ENCODE measurements around the gene TMEM140.
A peak's percentile ranks its signal among the peaks of the same experiment; 100 is the strongest.
"Not testable (repeated sequence)": the region's sequence is repeated elsewhere in the genome, so short reads cannot be mapped to it uniquely, and the experiment has no call there.

TMEM140 gene

DNA sequence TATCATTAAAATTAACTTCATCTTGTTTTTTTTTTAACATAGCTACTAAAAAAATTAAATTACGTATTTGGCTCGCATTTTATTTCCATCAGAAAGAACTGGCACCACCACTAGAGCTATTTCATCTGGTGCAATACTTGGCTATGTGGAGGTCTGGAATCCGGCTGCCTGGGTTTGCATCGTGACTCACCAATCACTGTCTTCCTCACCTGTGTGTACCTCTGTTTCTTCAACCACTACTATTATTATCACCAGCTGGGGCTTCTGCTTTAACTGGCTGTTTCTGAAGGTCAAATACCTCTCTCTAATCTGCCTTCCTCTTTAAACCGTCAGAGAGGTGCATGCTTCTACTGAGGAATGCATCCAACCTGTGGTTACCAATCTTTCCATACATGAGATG lies 57.0 kb downstream of the TMEM140 start:
- no peak for DNase-seq
- in situ Hi-C loops (cut with MboI; ENCODE audit: low pct_unique_long_range_greater_than_20kb, low sequenced_read_pairs) = no loop called here

- in situ Hi-C loops (cut with MboI; ENCODE audit: low pct_unique_long_range_greater_than_20kb, low sequenced_read_pairs) = no loop called here
- DNase-seq = no peak
These were observed 58.0 kb downstream of the TMEM140 start for GRCh38 chr7:135205850-135206249.

DNA sequence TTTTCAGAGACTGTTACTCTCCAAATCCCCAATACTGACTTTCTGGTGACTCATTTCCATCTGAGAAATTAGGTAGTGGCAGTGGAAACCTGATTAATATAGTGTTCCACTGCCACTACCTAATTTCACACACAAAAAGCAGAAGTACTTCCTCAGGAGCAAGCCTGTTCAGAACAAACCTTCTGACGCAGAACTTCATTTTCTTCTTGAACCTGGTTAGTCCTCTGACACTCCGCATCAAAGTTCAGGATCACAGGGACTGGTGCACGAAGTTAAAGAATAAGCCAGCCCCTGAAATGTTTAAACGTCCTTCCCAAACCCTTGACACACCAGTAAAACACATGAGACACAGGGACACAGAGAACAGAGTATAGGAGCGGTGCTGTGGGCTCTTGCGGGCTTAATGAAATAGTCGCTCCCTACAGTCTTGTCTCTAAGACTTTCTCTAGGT lies 59.1 kb downstream of the TMEM140 start:
- peak; percentile 51 for DNase-seq
- in situ Hi-C loops (cut with MboI; ENCODE audit: low pct_unique_long_range_greater_than_20kb, low sequenced_read_pairs) = no loop called here

DNA sequence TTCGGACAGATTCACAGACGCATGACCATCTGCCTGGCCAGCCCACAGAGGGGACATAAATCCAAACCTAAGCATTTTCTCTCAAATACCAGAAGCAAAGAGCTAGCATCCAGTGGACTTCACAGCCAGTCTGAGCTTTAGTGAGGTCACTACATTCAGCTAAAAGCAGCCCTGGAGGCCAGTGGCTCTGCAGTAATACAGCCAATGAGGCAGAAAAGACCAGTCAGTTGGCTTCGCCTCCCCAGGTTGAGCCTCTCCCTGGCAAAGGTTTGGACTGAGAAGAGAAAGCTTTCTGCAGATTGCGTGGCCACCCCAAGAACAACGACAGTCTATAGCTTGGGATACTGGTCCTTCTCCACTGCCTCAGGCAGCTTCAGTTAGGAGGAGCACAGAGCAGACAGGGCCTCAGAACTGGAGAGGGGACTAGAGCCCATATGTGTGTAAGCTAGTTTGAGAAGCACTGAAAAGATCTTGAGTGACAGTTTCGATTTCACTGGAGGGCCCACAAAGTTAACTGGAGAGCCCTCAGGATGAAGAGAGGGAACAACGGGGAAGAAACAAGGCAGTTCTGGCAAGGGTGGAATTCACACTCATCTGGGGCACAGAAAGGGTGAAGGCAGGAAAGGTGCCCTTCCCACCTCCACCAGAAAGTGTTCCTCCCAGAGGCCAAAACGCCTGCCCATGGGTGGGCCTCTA lies 59.7 kb downstream of the TMEM140 start:
- in situ Hi-C loops (cut with MboI; ENCODE audit: low pct_unique_long_range_greater_than_20kb, low sequenced_read_pairs) = no loop called here
- DNase-seq = no peak

DNA sequence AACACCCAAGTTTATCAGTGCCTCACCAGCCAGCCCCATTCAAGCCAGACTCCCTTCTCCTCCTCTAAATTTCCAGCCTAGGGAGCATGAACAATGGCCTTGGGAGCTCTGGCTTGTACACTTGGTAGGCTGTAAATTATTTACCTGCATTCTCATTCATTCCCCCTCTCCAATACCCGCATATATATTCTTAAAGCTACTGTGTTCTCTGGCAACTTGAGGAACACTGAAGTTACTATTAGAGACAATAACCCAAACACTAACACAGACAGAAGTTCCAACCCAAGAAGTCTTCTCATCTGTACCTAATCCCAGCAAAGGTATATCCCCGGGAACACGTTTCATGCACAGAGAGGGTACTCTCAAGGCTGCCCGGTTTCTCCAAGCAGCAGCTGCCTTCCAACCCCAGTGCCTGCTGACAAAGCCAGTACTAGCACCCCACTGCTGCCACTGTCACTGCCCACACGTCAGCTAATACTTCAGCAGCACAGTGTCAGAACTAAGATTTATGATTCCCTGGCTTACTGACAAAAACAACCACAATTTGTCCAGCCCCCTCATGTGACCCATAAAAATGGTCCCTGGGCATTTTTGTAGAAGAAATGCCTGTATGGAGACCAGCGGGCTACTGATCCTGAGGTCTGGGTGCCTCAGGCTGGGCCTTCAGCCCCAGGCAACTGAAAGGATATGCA lies 60.4 kb downstream of the TMEM140 start:
- peak; percentile 68 for DNase-seq
- in situ Hi-C loops (cut with MboI; ENCODE audit: low pct_unique_long_range_greater_than_20kb, low sequenced_read_pairs) = no loop called here

- DNase-seq = peak; percentile 28
- in situ Hi-C loops (cut with MboI; ENCODE audit: low pct_unique_long_range_greater_than_20kb, low sequenced_read_pairs) = no loop called here
These were observed 61.5 kb downstream of the TMEM140 start for GRCh38 chr7:135209225-135209834.

DNA sequence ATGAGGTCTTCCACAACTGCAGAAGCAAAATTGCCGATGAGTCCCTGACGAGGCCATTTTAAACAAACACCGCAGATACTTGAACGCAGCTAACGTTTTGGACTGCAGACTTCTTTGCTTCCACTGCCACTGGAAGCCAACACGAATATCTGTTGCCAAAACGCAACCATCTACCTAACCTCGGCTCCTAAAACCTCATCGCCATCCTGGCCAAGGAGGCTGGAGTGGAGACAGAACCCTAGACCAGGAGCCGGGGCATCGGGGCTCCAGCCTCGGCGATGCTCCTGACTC lies 63.0 kb downstream of the TMEM140 start:
- in situ Hi-C loops (cut with MboI; ENCODE audit: low pct_unique_long_range_greater_than_20kb, low sequenced_read_pairs) = no loop called here
- peak; percentile 43 for DNase-seq

DNA sequence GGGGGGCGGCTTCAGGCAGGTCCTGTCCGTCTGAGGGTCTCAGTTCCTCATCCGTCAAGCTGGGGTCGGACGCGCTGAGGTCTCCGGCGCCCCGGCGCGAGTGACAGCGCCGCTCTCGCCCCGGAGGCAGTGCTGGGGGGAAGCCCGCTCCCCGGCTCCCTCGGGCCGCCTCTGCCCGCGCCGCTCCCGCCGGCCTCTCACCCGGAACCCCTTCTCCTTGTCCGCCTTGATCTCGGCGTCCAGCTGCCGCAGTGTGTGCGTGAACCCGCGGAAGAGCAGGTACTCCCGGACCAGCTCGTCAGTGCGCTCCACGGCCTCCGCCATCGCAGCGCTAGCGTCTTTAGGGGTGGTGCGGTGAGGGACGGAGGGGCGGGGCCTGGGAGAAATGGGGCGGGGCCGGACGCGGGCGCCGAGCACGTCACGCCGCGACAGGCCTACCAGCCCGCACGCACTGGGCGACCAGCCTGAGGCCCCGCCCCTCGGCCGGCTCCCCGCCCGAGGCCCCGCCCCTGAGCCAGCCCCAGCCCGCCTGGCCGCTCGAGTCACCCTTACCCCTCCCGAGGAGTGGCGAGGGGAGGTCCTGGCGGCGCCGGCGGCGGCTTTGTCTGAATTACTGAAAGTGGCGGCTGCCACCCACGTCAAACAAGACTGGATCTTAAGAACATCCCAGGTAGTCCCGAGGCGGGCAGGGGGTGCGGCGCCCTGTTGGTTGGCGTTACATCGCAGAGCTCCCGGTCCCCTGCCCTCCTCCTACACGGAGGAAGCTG lies 63.5 kb downstream of the TMEM140 start, which contains the start of gene WDR91:
TSS of gene WDR91 (minus strand) at position 348 of the 767 bp plus-strand sequence. CDS start at position 324, 24 bp downstream.
- in situ Hi-C loops (cut with MboI; ENCODE audit: low pct_unique_long_range_greater_than_20kb, low sequenced_read_pairs) = no loop called here
- peak; percentile 85 for DNase-seq

DNA sequence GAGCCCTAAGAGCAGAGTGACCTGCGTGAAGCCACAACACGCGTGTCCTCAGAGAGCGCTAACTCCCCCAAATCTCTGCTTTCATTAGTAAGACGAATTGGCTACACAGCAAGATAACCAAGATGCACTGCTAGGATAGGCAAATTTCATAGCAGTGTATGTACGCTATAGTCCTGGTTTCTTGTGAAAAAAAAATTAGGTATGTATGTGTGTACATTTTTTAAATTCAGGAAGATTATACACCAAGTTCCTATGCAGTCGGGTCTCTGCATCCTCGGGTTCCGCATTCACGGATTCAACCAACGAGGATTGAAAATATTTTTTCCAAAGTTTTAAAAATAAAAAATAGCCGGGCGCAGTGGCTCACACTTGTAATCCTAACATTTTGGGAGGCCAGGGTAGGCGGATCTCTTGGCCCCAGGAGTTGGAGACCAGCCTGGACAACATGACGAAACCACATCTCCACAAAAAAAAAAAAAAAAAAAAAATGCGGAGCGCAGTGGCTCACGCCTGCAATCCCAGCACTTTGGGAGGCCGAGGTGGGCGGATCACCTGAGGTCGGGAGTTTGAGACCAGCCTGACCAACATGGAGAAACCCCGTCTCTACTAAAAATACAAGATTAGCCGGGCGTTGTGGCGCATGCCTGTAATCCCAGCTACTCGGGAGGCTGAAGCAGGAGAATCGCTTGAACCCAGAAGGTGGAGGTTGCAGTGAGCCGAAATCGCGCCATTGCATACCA lies 64.2 kb downstream of the TMEM140 start:
- in situ Hi-C loops (cut with MboI; ENCODE audit: low pct_unique_long_range_greater_than_20kb, low sequenced_read_pairs); DNase-seq: not testable (repeated sequence)

DNA sequence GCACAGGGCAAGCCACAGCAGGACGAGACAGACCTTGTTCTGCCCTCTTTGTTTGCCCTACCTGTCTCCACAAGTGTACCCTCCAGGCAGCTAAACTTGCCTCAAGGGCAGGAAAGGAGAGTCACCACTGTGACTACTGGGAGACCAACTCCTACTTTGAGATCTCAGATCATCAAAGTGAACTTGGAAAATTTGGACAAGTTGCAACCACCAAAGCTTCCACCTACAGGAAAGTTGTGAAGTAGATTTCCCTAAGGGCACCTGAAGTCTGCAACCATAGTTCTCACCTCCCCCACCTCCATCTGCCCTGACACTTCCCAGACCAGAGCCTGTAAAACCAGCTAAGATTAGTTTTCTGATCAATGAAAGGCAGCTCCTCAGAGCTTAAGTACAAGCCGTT lies 66.0 kb downstream of the TMEM140 start:
- in situ Hi-C loops (cut with MboI; ENCODE audit: low pct_unique_long_range_greater_than_20kb, low sequenced_read_pairs) = no loop called here
- no peak for DNase-seq

- DNase-seq = no peak
- in situ Hi-C loops (cut with MboI; ENCODE audit: low pct_unique_long_range_greater_than_20kb, low sequenced_read_pairs) = no loop called here
These were observed 67.3 kb downstream of the TMEM140 start for GRCh38 chr7:135215180-135215579.

DNA sequence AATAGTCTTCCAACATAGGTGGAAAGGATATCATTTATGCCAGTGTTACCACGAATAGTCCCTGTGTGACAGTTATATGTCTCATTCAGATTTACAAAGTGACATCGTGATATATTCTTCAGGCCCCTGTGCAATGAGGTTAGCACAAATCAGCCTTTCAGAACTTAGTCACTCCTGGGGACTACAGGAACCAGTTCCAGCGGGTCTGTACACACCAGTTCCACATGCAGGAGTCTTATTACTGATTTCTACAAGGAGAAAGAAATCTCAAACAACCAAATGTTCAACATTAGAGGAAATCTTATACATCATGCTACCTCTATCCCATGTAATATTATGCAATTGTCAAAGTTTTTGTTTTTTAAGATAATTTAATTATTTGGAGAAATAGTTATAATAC lies 67.8 kb downstream of the TMEM140 start:
- in situ Hi-C loops (cut with MboI; ENCODE audit: low pct_unique_long_range_greater_than_20kb, low sequenced_read_pairs) = no loop called here
- DNase-seq = no peak
